NOMO-1 (cell line): ENCODE data around the gene COL11A2.

ENCODE experiments used
- DNase-seq, 2 experiments: peaks; one replicate each; lab custom pipeline; 2025; ENCODE audit not compliant: unreplicated experiment in 2 of 2; lab: John Stamatoyannopoulos, UW

Gene COL11A2

GRCh38 chr6:33123732-33124524 lies 68.3 kb downstream of the COL11A2 start:
- peak; percentile 32 to 58 for DNase-seq

DNA sequence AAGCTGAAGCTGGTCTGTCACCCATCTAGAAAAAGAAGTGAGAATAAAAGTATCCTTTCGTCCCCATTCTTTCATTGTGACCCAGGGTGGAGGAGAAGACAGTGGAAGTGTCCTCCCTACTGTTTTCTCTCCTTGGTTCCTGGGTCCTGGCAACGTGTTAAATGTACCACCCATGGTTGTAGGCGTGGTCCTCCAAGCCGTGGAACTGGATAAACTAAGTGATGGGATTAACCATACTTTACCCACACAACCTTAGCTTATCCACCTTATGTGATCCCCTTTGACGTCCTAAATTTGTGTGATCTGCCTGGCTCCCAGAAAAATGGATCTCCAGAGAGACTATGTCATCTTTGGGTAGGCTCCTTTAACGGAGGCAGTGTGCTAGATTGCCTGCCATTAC lies 69.1 kb downstream of the COL11A2 start:
- DNase-seq, result no peak

DNA sequence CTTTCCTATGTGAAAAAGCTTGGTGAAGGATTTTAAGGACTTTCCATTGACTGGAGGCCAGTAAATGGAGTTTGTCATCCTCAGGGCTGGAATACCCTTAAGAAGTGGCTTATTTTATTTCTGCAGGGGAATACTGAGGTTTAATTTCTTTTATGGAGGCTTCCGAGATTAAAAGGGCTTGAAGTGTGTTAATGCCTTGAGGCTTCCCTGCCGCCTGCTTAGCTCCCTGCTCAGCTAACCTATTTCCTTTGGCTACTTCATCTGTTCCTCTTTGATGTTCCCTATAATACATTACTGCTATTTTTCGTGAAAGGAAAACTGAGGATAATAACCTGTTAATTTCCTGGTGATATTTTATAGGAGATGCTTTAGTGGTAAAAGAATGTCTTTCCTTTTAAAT lies 72.3 kb downstream of the COL11A2 start:
- DNase-seq, result no peak

- DNase-seq, result peak in 1 of 2 experiments; percentile 69
Observed at GRCh38 chr6:33118525-33119123, 73.6 kb downstream of the COL11A2 start.

DNA sequence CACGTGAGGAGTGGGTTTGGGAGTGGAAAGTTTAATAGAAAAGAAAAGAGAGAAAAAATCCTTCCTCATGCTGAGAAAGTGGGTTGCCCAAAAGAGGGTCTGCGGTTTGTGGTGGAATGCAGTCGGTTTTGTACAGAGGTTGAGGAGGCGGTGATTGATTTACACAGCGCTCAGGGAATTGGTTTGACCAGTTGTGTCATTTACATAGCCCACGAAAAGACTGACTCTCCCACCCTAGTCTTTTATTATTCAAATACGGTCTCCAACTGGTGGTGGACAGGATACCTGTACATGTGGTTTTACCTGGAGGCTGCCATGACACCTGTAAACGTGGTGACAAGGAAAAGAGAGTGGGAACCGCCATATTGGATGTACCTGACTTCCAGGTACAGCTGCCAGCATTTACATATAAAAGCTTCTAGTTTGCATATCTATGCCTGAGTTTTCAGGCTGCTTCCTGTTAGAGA lies 74.4 kb downstream of the COL11A2 start:
- DNase-seq, result no peak

- DNase-seq, result no peak
Observed at GRCh38 chr6:33116841-33117711, 75.2 kb downstream of the COL11A2 start.

GRCh38 chr6:33116417-33116816 lies 75.8 kb downstream of the COL11A2 start:
- no peak for DNase-seq

GRCh38 chr6:33114406-33114805 lies 77.9 kb downstream of the COL11A2 start:
- DNase-seq, result peak; percentile 54 to 83

- DNase-seq, result no peak
Observed at GRCh38 chr6:33113755-33114154, 78.5 kb downstream of the COL11A2 start.
